GM12874 (cell line): ENCODE results near the gene MIEF1.

Source experiments
- CTCF ChIP-seq: IDR thresholded peaks from 2 replicates; pipeline ENCODE4 v1.5.1; 2011; ENCODE audit warnings: low read depth, mild to moderate bottlenecking, control low read depth, low read length, moderate library complexity; ENCODE audit not compliant: insufficient read depth

The MIEF1 gene

GRCh38 chr22:39471381-39472141 lies 30.5 kb upstream of the MIEF1 start:
- TF ChIP-seq CTCF, result no peak

- no peak for TF ChIP-seq CTCF
Measured at GRCh38 chr22:39472570-39473556, 29.2 kb upstream of the MIEF1 start.

- no peak for TF ChIP-seq CTCF
Measured at GRCh38 chr22:39473851-39474250, 28.2 kb upstream of the MIEF1 start.

GRCh38 chr22:39474351-39475111 lies 27.6 kb upstream of the MIEF1 start:
- no peak for TF ChIP-seq CTCF

GRCh38 chr22:39475337-39475736 lies 26.8 kb upstream of the MIEF1 start:
- no peak for TF ChIP-seq CTCF

- TF ChIP-seq CTCF, result no peak
Measured at GRCh38 chr22:39475902-39476301, 26.2 kb upstream of the MIEF1 start.

- TF ChIP-seq CTCF, result no peak
Measured at GRCh38 chr22:39476664-39477063, 25.4 kb upstream of the MIEF1 start.
